Loucy (cell line): Measurements from ENCODE around the gene MBTPS2.

ENCODE experiments used
- CTCF ChIP-seq: fragments of 200-600 bp; sonication (generic); conservative IDR thresholded peaks from 2 replicates; pipeline ENCODE4 v1.5.1; 2014; ENCODE audit warnings: mild to moderate bottlenecking, antibody characterized with exemption, low read length
- EZH2phosphoT487 ChIP-seq: fragments of 200-600 bp; IDR thresholded peaks from 2 replicates; pipeline ENCODE4 v1.6.1; 2018; ENCODE audit warnings: antibody characterized with exemption, mild to moderate bottlenecking, moderate library complexity, borderline replicate concordance

- TF ChIP-seq CTCF (no peak), EZH2phosphoT487 (no peak)
Observed at GRCh38 chrX:21838937-21839333, 482 bp upstream of the MBTPS2 start.
